Activated CD4-positive, alpha-beta T cell treated with anti-CD3 and anti-CD28 coated beads, Interleukin-2, Interleukin-6, amounts not matched to agents 100 ng/mL and 50 ng/mL, durations not matched to agents 16 hours and 8 hours (primary cell): Measurements from ENCODE around the gene HOXA3.

Source experiments
- DNase-seq: peaks from one replicate; pipeline ENCODE4 v3.0.0-alpha.2; 2020

HOXA3 gene

GRCh38 chr7:27079234-27079975 lies 73.0 kb downstream of the HOXA3 start:
- no peak for DNase-seq

- no peak for DNase-seq
These were observed 73.7 kb downstream of the HOXA3 start for GRCh38 chr7:27078616-27079233.

GRCh38 chr7:27073076-27073475 lies 79.3 kb downstream of the HOXA3 start:
- DNase-seq: no peak

- DNase-seq: no peak
These were observed 80.6 kb downstream of the HOXA3 start for GRCh38 chr7:27071622-27072390.

- DNase-seq: no peak
These were observed 84.1 kb downstream of the HOXA3 start for GRCh38 chr7:27068259-27068658.

- DNase-seq: no peak
These were observed 86.2 kb downstream of the HOXA3 start for GRCh38 chr7:27066148-27066547.

- no peak for DNase-seq
These were observed 86.7 kb downstream of the HOXA3 start for GRCh38 chr7:27065709-27066108.

- no peak for DNase-seq
These were observed 87.7 kb downstream of the HOXA3 start for GRCh38 chr7:27064661-27065060.

GRCh38 chr7:27064159-27064558 lies 88.2 kb downstream of the HOXA3 start:
- no peak for DNase-seq

- DNase-seq: no peak
These were observed 89.4 kb downstream of the HOXA3 start for GRCh38 chr7:27062946-27063345.
